IMR-90 (cell line): ENCODE measurements around the gene ARRDC1. TPM values are rescaled to one million over a fixed set of nuclear protein-coding genes. Genes with fewer than 3 reads are reported as not detected.

ENCODE experiments used
- ATAC-seq: fragments of 200-7000 bp; cut with Tn5 transposase; 2 replicates; pipeline ENCODE4 v1.9.1; 2020; ENCODE audit warnings: low read depth, mild to moderate bottlenecking, moderate library complexity
- BruUV-seq: library from RNA; stranded (reverse); fragments of 400-500 nt; replicated peaks from 2 replicates; lab custom pipeline; 2021; lab: Mats Ljungman, UMichigan
- CTCF ChIA-PET: fragments of 300-600 bp; formaldehyde crosslinking; extraction: SDS; loops from one replicate; lab custom pipeline; 2021; ENCODE audit warnings: antibody characterized with exemption; lab: Yijun Ruan, JAX
- POLR2A ChIA-PET: fragments of 300-600 bp; sonication (Branson Sonifier 250); formaldehyde crosslinking; loops from one replicate; lab custom pipeline; 2022; ENCODE audit warnings: antibody characterized with exemption; ENCODE audit not compliant: unreplicated experiment; lab: Charles Lee
- DNase-seq: peaks from one replicate; pipeline ENCODE4 v3.0.0; 2013
- H2AFZ ChIP-seq: replicated peaks from 2 replicates; pipeline ENCODE3; 2013; ENCODE audit warnings: low read length, mild to moderate bottlenecking; ENCODE audit not compliant: poor library complexity
- H2AK5ac ChIP-seq: 2 replicates; pipeline ENCODE4 v1.6.1; 2013; ENCODE audit warnings: low read depth, low read length, inconsistent platforms
- H2AK9ac ChIP-seq: replicated peaks from 2 replicates; pipeline ENCODE3; 2013; ENCODE audit warnings: mild to moderate bottlenecking, low read depth, low read length, moderate library complexity; ENCODE audit not compliant: poor library complexity
- H2BK120ac ChIP-seq: 2 replicates; pipeline ENCODE4 v1.6.1; 2013; ENCODE audit warnings: low read depth, low read length, inconsistent platforms
- H2BK15ac ChIP-seq: 3 replicates; pipeline ENCODE4 v1.6.1; 2013; ENCODE audit warnings: low read depth, low read length, inconsistent platforms
- H2BK20ac ChIP-seq: 2 replicates; pipeline ENCODE4 v1.6.1; 2013; ENCODE audit warnings: low read depth, mild to moderate bottlenecking, inconsistent platforms, low read length, moderate library complexity
- H2BK5ac ChIP-seq: 2 replicates; pipeline ENCODE4 v1.6.1; 2013; ENCODE audit warnings: mild to moderate bottlenecking, low read depth, low read length, inconsistent platforms; ENCODE audit not compliant: poor library complexity, severe bottlenecking
- H3K14ac ChIP-seq: replicated peaks from 2 replicates; pipeline ENCODE4 v1.6.1; 2013; ENCODE audit warnings: low read depth, low read length, inconsistent platforms
- H3K18ac ChIP-seq: 2 replicates; pipeline ENCODE4 v1.6.1; 2013; ENCODE audit warnings: low read depth, low read length, control low read depth
- H3K23ac ChIP-seq: 2 replicates; pipeline ENCODE4 v1.6.1; 2013; ENCODE audit warnings: low read depth, low read length, inconsistent platforms
- H3K27ac ChIP-seq: 2 replicates; pipeline ENCODE4 v1.5.1; 2013; ENCODE audit warnings: mild to moderate bottlenecking, control low read depth, low read length; ENCODE audit not compliant: insufficient read depth
- H3K27me3 ChIP-seq: 2 replicates; pipeline ENCODE4 v1.6.1; 2013; ENCODE audit warnings: low read length; ENCODE audit not compliant: control insufficient read depth, insufficient read depth
- H3K36me3 ChIP-seq: 2 replicates; pipeline ENCODE4 v1.6.1; 2013; ENCODE audit warnings: low read length, mixed read lengths; ENCODE audit not compliant: control insufficient read depth, insufficient read depth
- H3K4ac ChIP-seq: 2 replicates; pipeline ENCODE4 v1.6.1; 2013; ENCODE audit warnings: low read depth, low read length, inconsistent platforms
- H3K4me1 ChIP-seq: 2 replicates; pipeline ENCODE4 v1.6.1; 2013; ENCODE audit warnings: low read length, mixed read lengths; ENCODE audit not compliant: control insufficient read depth, insufficient read depth
- H3K4me2 ChIP-seq: 2 replicates; pipeline ENCODE4 v1.6.1; 2013; ENCODE audit warnings: low read depth, mild to moderate bottlenecking, control low read depth, low read length, moderate library complexity
- H3K4me3 ChIP-seq: 2 replicates; pipeline ENCODE4 v1.5.1; 2013; ENCODE audit warnings: low read depth, mild to moderate bottlenecking, control low read depth, low read length, moderate library complexity; ENCODE audit not compliant: insufficient read depth
- H3K56ac ChIP-seq: 2 replicates; pipeline ENCODE4 v1.6.1; 2013; ENCODE audit warnings: low read length, inconsistent platforms; ENCODE audit not compliant: insufficient read depth; ENCODE audit errors: extremely low read depth
- H3K79me1 ChIP-seq, 2 experiments: 2 replicates each; pipeline ENCODE4 v1.6.1; 2013; ENCODE audit warnings: low read length in 2 of 2, inconsistent platforms in 1 of 2, low read depth in 1 of 2
- H3K9ac ChIP-seq: 2 replicates; pipeline ENCODE4 v1.6.1; 2013; ENCODE audit warnings: low read depth, low read length, control low read depth
- H3K9me1 ChIP-seq: 2 replicates; pipeline ENCODE4 v1.6.1; 2013; ENCODE audit warnings: low read length, inconsistent platforms; ENCODE audit not compliant: insufficient read depth
- H3K9me3 ChIP-seq: 2 replicates; pipeline ENCODE4 v1.6.1; 2013; ENCODE audit warnings: low read length; ENCODE audit not compliant: control insufficient read depth, insufficient read depth
- H4K20me1 ChIP-seq: 2 replicates; pipeline ENCODE4 v1.6.1; 2013; ENCODE audit warnings: low read length, inconsistent platforms; ENCODE audit not compliant: insufficient read depth
- H4K5ac ChIP-seq: 2 replicates; pipeline ENCODE4 v1.6.1; 2013; ENCODE audit warnings: mild to moderate bottlenecking, low read depth, low read length, control low read depth
- H4K8ac ChIP-seq, 2 experiments: 2 replicates each; pipeline ENCODE4 v1.6.1; 2013; ENCODE audit warnings: low read depth in 2 of 2, low read length in 2 of 2, control low read depth in 1 of 2, inconsistent platforms in 1 of 2
- H4K91ac ChIP-seq: 2 replicates; pipeline ENCODE4 v1.6.1; 2013; ENCODE audit warnings: low read depth, low read length, inconsistent platforms; ENCODE audit not compliant: insufficient read depth
- BHLHE40 ChIP-seq: fragments of 150-350 bp; IDR thresholded peaks from 2 replicates; pipeline ENCODE4 v1.6.1; 2016; ENCODE audit warnings: mild to moderate bottlenecking, low read depth, low read length
- ELK1 ChIP-seq: fragments of 150-350 bp; IDR thresholded peaks from 2 replicates; pipeline ENCODE4 v1.6.1; 2016; ENCODE audit warnings: low read depth, mild to moderate bottlenecking, low read length, moderate library complexity, borderline replicate concordance
- MAZ ChIP-seq: IDR thresholded peaks from 2 replicates; pipeline ENCODE4 v1.6.1; 2012; ENCODE audit warnings: low read depth, mild to moderate bottlenecking, low read length, improper control_type of control experiment, moderate library complexity, borderline replicate concordance
- MXI1 ChIP-seq: IDR thresholded peaks from 2 replicates; pipeline ENCODE4 v1.6.1; 2012; ENCODE audit warnings: low read depth, mild to moderate bottlenecking, low read length, moderate library complexity, borderline replicate concordance
- POLR2A ChIP-seq: IDR thresholded peaks from 2 replicates; pipeline ENCODE4 v1.6.1; 2012; ENCODE audit warnings: mild to moderate bottlenecking, low read depth, low read length
- WGBS, 2 experiments: methylation state at CpG; one replicate each; pipeline versions ENCODE4 v1.1.5 to v1.1.7; 2013; ENCODE audit warnings: missing lambda C conversion rate in 2 of 2; ENCODE audit not compliant: insufficient read length in 1 of 2; ENCODE audit errors: extremely low coverage in 2 of 2; 5-methylcytosine and 5-hydroxymethylcytosine counted together
- dilution Hi-C: fragments of 300-500 bp; cut with HindIII; formaldehyde crosslinking; loops from one replicate; pipeline ENCODE4 v1.14.3; 2018; ENCODE audit warnings: low sequenced_read_pairs; ENCODE audit not compliant: unreplicated experiment
- in situ Hi-C: fragments of 300-500 bp; cut with MboI; formaldehyde crosslinking; loops from 3 replicates; pipeline ENCODE4 v1.14.3; 2019; ENCODE audit warnings: low sequenced_read_pairs, inconsistent platforms, mixed read lengths
- intact Hi-C: fragments of 100-400 bp; cut with micrococcal nuclease; formaldehyde crosslinking; loops from 2 replicates; pipeline ENCODE4 v1.10.0; 2022
- polyA plus RNA-seq, 3 experiments: library from polyadenylated mRNA; depleted of rRNA; stranded (reverse); fragments of >200 nt; gene quantifications; 2 replicates each; pipeline ENCODE4 v1.2.3, GENCODE V29; 2012; ENCODE audit warnings: low replicate concordance in 1 of 3
- total RNA-seq: library from RNA; depleted of rRNA; stranded (reverse); fragments of >200 nt; gene quantifications from 2 replicates; pipeline ENCODE4 v1.2.3, GENCODE V29; 2012

ARRDC1 gene
- total and polyA plus RNA-seq, 2 of the 4 experiments (the other 2 are of a cell fraction) = 7.7 to 41.4 TPM

- DNase-seq (no peak), ATAC-seq (no peak)
- no peaks in the 10 kb centered on the region for H3K27me3 ChIP-seq
- peak overlapping the region; percentile 23 for H2AK9ac ChIP-seq
- peak overlapping the region; percentile 41; the same call in 1 of the 2 replicates for H3K14ac ChIP-seq
- no peak overlapping the region for H3K4ac ChIP-seq
- no peak overlapping the region for H4K91ac ChIP-seq
- H4K5ac ChIP-seq = peak overlapping the region; percentile 19; the same call in 1 of the 2 replicates
- 81% methylated on average over 6 of the region's 7 CpGs; no CpG with 5 or more reads in 1 of the 2 experiments for WGBS, 2 experiments
- no peak overlapping the region for H2BK20ac ChIP-seq
- H3K79me1 ChIP-seq = peaks cover 22 to 73% of the 10 kb centered on the region in 2 experiments
- peaks cover 17% of the 10 kb centered on the region for H3K36me3 ChIP-seq
- in situ Hi-C loops = no loop called here
- no peaks in the 10 kb centered on the region for H3K9me3 ChIP-seq
- H2AK5ac ChIP-seq = 0 out of 2 replicates have a peak overlapping the region, but pooled peaks have one; percentile 65
- H3K4me2 ChIP-seq = peak overlapping the region; percentile 33; the same call in 1 of the 2 replicates
- TF ChIP-seq ELK1 (no peak), MXI1 (no peak), POLR2A (no peak), BHLHE40 (no peak), MAZ (no peak)
- no peak overlapping the region; the same call in 1 of the 2 replicates for H3K27ac ChIP-seq
- H4K8ac ChIP-seq = no peak overlapping the region; a peak in 1 of 4 replicates
- no peak overlapping the region for H3K18ac ChIP-seq
- H3K9me1 ChIP-seq = peaks cover 14% of the 10 kb centered on the region
- ChIA-PET CTCF (interaction anchor here (0.9 kb wide), 1 partner anchor 39 kb away, joined by 5 read pairs; no protein-coding TSS in a partner anchor), POLR2A (no interaction called here)
- H3K23ac ChIP-seq = peak overlapping the region; percentile 73
- no peak overlapping the region for H2BK5ac ChIP-seq
- peaks cover 11% of the 10 kb centered on the region for H3K4me1 ChIP-seq
- no peak overlapping the region for H2BK15ac ChIP-seq
- H2BK120ac ChIP-seq = no peak overlapping the region
- H3K56ac ChIP-seq = no peak overlapping the region
- peaks cover 65% of the 10 kb centered on the region for H4K20me1 ChIP-seq
- BruUV-seq = TSS peak; percentile 26
- intact Hi-C loops = no loop called here
- dilution Hi-C loops = no loop called here
- H3K4me3 ChIP-seq = no peak overlapping the region
- peak overlapping the region; percentile 44; the same call in 1 of the 2 replicates for H3K9ac ChIP-seq
- H2AFZ ChIP-seq = no peak overlapping the region
These were observed 15.1 kb downstream of the ARRDC1 start for GRCh38 chr9:137620581-137620980.
